Peyer's patch (tissue), 4 donors: ENCODE measurements around the gene CYP4F11. TPM values are rescaled to one million over a fixed set of nuclear protein-coding genes. Genes with fewer than 3 reads are reported as not detected.
"Not testable (repeated sequence)": the region's sequence is repeated elsewhere in the genome, so short reads cannot be mapped to it uniquely, and the experiment has no call there.

Experiments
- DNase-seq, 3 donors: peaks; one replicate each; pipeline ENCODE4 v3.0.0-alpha.2; 2017 to 2019
- H3K27ac ChIP-seq, 4 donors: fragments of 200-600 bp; sonication (generic); one replicate each; pipeline ENCODE4 v1.5.1; 2016 to 2019
- H3K27me3 ChIP-seq, 2 donors: fragments of 200-600 bp; sonication (generic); one replicate each; pipeline ENCODE4 v1.5.1; 2019
- H3K36me3 ChIP-seq, 3 donors: fragments of 200-600 bp; sonication (generic); one replicate each; pipeline ENCODE4 v1.5.1; 2016 to 2019
- H3K4me1 ChIP-seq, 4 donors: fragments of 200-600 bp; sonication (generic); one replicate each; pipeline ENCODE4 v1.5.1; 2016 to 2019
- H3K4me3 ChIP-seq, 4 donors: fragments of 200-600 bp; sonication (generic); 1 replicate in 3 of 4; 2 replicates in 1 of 4; pipeline ENCODE4 v1.5.1; 2016 to 2019; ENCODE audit warnings: mild to moderate bottlenecking in 1 of 4
- H3K9me3 ChIP-seq, 4 donors: fragments of 200-600 bp; sonication (generic); one replicate each; pipeline ENCODE4 v1.5.1; 2016 to 2019; ENCODE audit warnings: mild to moderate bottlenecking in 1 of 4
- CTCF ChIP-seq, 6 experiments: fragments of 450-650 bp in 4 of 6; fragments of 200-600 bp in 2 of 6; sonication (generic) in 1 of 6; IDR thresholded peaks; one replicate each; pipeline ENCODE4 v1.5.1; 2017 to 2019; ENCODE audit warnings: antibody characterized with exemption in 6 of 6, mild to moderate bottlenecking in 3 of 6, moderate library complexity in 1 of 6
- POLR2A ChIP-seq, 2 donors: fragments of 450-650 bp; IDR thresholded peaks; one replicate each; pipeline ENCODE4 v1.5.1; 2017; ENCODE audit warnings: antibody characterized with exemption in 2 of 2, mild to moderate bottlenecking in 2 of 2, moderate library complexity in 2 of 2
- total RNA-seq, 4 donors: library from RNA; depleted of rRNA; stranded (reverse); fragments of >200 nt; gene quantifications; one replicate each; pipeline ENCODE4 v1.1.0, GENCODE V29; 2016

Gene CYP4F11
- total RNA-seq, 4 donors from 2014 or later: 42.0 to 65.3 (median 49.5) TPM; not detected in 1

- Histone ChIP-seq H3K9me3 (no peaks in the 10 kb centered on the region), H3K27ac (peak overlapping the region in 1 of 4 donors; percentile 86), H3K4me1 (peaks cover 0 to 7% (median 0%) of the 10 kb centered on the region in 4 donors), H3K36me3 (no peaks in the 10 kb centered on the region), H3K4me3 (no peak overlapping the region), H3K27me3 (no peaks in the 10 kb centered on the region)
- TF ChIP-seq CTCF (IDR thresholded peaks at IDR 0.05) (no peak), POLR2A (IDR thresholded peaks at IDR 0.05) (no peak)
- no peak for DNase-seq
These were observed 38.4 kb downstream of the CYP4F11 start for GRCh38 chr19:15895876-15896430.

- H3K4me1 ChIP-seq: peaks cover 0 to 7% (median 0%) of the 10 kb centered on the region in 4 donors
- no peak for TF ChIP-seq CTCF (IDR thresholded peaks at IDR 0.05)
- no peak for TF ChIP-seq POLR2A (IDR thresholded peaks at IDR 0.05)
- H3K4me3 ChIP-seq: no peak overlapping the region
- DNase-seq: no peak
- H3K9me3 ChIP-seq: no peaks in the 10 kb centered on the region
- H3K27ac ChIP-seq: peak overlapping the region in 1 of 4 donors; percentile 80
- no peaks in the 10 kb centered on the region for H3K36me3 ChIP-seq
- H3K27me3 ChIP-seq: no peaks in the 10 kb centered on the region
These were observed 40.0 kb downstream of the CYP4F11 start for GRCh38 chr19:15894359-15894758.

GRCh38 chr19:15893477-15893876, 40.9 kb downstream of the CYP4F11 start:
- Histone ChIP-seq H3K4me1 (peaks cover 0 to 7% (median 0%) of the 10 kb centered on the region in 4 donors), H3K36me3 (no peaks in the 10 kb centered on the region), H3K27me3 (no peaks in the 10 kb centered on the region), H3K4me3 (no peak overlapping the region), H3K27ac (peak overlapping the region in 2 of 4 donors; percentile 23 to 80), H3K9me3 (no peaks in the 10 kb centered on the region)
- TF ChIP-seq POLR2A (IDR thresholded peaks at IDR 0.05) (peak in 1 of 2 donors; percentile 15), CTCF (IDR thresholded peaks at IDR 0.05) (no peak)
- peak in 2 of 3 donors; percentile 87 to 90 for DNase-seq

- Histone ChIP-seq H3K27ac (no peak overlapping the region), H3K4me1 (peaks cover 0 to 7% (median 0%) of the 10 kb centered on the region in 4 donors), H3K27me3 (no peaks in the 10 kb centered on the region), H3K36me3 (no peaks in the 10 kb centered on the region), H3K4me3 (no peak overlapping the region), H3K9me3 (no peaks in the 10 kb centered on the region)
- TF ChIP-seq POLR2A (IDR thresholded peaks at IDR 0.05) (no peak), CTCF (IDR thresholded peaks at IDR 0.05) (no peak)
- DNase-seq: no peak
These were observed 42.3 kb downstream of the CYP4F11 start for GRCh38 chr19:15892012-15892411.

GRCh38 chr19:15891434-15891833, 42.9 kb downstream of the CYP4F11 start:
- TF ChIP-seq CTCF (IDR thresholded peaks at IDR 0.05) (no peak), POLR2A (IDR thresholded peaks at IDR 0.05) (no peak)
- no peak for DNase-seq
- H3K4me1 ChIP-seq: peaks cover 0 to 7% (median 0%) of the 10 kb centered on the region in 4 donors
- no peaks in the 10 kb centered on the region for H3K36me3 ChIP-seq
- no peak overlapping the region for H3K4me3 ChIP-seq
- no peaks in the 10 kb centered on the region for H3K9me3 ChIP-seq
- no peak overlapping the region for H3K27ac ChIP-seq
- no peaks in the 10 kb centered on the region for H3K27me3 ChIP-seq

GRCh38 chr19:15889339-15889738, 45.0 kb downstream of the CYP4F11 start:
- not testable (repeated sequence) for H3K36me3 ChIP-seq, H3K9me3 ChIP-seq, DNase-seq, H3K4me3 ChIP-seq, H3K27ac ChIP-seq, H3K4me1 ChIP-seq, H3K27me3 ChIP-seq
